GM19452 (cell line): Measurements from ENCODE around the gene TULP4.
"Not testable (repeated sequence)": the region's sequence is repeated elsewhere in the genome, so short reads cannot be mapped to it uniquely, and the experiment has no call there.

ENCODE experiments used
- ATAC-seq: cut with Tn5 transposase; IDR thresholded peaks from one replicate; pipeline ENCODE4 v1.9.1; 2021; ENCODE audit not compliant: unreplicated experiment

Gene TULP4

DNA sequence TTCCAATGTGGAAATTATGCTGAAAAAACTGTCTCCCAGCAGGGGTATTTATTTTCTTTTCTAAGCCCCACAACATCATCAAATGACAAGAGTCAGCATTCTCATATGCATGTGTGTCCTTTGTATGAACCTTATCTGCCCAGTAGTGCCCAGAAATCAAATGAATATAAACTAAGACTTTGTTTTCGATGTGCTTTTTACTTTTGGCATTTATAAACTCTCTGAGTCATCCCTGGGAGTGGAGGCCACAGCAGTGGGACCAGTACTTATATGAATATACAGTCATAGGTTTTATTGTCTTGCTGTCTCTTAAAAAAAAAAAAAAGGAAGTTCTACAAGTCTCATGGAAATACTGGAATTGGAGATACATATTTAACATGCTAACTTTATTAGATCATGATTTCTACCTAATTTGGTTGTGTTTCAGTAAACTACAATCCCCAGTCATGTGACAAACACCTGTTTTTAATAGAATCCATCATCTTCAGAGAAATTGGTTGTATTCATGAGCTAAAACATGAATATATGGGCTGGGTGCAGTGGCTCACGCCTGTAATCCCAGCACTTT, 148.4 kb downstream of the TULP4 start:
- ATAC-seq, result no peak

DNA sequence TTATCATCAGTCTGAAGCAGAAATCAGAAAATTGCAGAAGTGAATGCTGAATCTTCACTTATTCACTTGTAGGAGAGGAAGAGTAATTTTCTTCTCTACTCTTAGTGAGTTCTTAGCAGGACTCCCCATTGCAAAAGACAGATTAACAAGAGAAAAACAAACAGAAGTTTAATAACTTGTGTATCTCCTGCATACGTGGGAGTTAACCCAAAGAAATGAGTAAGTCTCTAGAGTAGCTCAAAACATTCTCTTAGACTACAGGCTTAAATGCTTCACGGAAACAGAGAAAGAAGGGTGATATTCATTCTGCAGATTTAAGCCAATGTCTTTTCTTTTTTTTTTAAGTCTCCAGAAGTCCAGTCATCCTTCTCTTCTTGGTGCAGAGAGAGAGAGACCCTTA, 149.7 kb downstream of the TULP4 start:
- ATAC-seq, result no peak

DNA sequence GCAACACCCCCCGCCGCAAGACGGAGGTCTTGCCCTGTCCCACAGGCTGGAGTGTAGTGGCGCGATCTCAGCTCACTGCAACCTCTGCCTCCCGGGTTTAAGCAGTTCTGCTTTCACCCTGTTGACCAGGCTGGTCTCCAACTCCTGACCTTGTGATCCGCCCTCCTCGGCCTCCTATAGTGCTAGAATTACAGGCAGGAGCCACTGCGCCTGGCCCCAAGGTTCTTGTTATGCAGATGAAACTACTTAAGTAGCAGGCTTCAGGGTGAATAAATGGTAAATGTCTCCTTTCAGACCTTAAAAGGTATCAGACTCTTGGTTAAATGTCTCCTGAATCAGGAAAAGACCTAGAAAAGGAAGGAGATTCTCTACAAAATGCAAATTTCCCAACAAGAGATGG, 152.2 kb downstream of the TULP4 start:
- no peak for ATAC-seq

DNA sequence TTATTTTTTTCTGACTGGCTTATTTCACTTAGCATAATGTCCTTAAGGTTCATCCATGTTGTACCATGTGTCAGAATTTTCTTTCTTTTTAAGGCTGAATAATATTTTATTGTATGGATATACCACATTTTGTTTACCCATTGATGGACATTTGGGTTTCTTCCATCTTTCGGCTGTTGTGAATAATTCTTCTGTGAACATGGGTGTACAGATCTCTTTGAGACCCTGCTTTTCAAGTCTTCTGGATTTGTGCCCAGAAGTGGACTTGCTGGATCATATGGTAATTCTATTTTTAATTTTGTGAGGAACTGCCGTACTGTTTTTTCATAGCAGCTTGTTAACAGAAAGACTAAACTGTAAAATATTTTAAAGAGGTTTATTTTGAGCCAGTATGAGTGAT, 153.0 kb downstream of the TULP4 start:
- ATAC-seq, result no peak

DNA sequence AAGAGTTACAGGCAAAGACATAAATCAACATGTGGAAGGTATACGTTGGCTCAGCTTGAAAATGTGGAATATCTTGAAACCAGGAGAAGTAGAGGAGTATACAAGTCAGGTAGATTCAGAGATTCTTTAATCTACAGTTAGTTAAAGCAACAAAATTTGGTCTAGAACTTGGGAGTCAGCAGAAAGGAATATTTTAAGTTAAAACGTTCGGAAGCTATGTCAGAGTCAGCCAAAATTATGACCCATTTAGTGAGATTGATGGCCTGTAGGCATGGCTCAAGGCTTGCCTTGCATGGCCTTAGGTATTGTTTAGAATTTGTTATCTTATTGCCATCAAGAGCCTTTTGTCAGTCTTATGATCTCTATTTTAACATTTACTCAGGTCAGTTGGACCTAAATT, 153.5 kb downstream of the TULP4 start:
- no peak for ATAC-seq

DNA sequence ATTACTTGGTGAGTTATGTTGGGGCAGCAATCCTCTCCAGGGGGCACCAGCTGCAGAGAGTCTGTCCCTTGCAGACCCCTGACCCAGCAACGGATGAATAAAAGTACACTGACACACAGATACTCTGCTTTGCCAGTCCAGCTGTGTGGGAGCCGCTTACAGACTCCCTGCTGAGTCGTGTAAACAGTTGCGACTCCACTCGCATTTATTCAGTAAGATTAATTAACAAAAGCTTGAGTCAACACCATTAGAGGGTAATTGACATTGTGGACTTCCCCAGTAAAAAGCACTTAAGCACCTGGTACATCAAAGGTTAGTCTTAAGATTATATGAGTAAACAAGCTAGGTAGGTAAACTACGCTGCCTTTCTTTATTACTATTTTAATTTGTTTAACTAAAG, 155.7 kb downstream of the TULP4 start:
- ATAC-seq, result no peak

DNA sequence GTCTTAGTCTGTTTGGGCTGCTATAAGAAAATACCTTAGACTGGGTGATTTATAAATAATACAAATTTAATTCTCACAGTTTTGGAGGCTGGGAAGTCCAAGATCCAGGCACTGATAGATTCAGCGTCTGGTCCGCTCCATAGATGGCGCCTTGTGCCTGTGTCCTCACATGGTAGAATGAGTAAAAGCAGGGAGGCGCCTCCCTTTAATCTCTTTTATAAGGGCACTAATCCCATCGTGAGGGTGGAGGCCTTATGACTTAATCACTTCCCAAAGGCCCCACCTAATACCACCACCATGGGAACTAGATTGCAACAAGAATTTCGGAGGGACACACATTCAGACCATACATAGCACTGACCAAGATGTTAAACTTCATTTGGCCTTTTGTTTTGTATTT, 156.4 kb downstream of the TULP4 start:
- no peak for ATAC-seq

DNA sequence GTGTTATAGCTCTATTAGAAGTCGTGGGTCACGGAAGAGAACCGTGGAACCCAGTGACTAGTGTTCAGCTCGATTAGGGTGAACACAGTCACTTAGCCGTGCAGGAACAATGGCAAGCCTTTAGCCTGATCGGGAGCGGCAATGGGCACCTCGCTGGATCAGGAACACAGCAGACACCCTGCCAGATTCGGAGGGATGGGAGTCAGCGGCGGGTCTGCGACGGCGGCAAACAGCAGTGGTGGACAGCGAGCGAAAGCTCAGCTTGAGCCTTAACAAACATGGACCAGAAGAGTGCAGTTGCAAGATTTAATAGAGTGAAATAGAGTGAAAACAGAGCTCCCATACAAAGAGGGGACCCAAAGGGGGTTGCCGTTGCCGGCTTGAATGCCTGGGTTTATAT, 157.8 kb downstream of the TULP4 start:
- not testable (repeated sequence) for ATAC-seq

DNA sequence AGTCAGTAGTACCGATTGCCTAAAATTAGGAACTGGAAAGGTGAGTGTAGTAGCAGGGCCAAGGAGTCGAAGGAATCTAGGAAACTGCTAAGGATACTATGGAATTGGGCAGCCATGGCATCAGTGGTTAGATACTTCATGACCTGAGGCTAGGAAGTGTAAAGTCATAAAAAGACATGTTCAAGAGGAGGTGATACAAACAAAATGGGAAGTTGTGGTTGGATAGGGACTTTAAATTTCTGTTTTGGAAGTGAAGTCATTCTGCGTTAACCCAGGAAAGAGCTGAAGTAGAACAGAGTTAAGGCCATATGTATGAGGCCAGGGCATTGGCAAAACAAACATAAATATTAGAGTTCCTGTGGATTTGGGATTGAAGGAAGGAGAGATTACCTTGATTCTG, 159.1 kb downstream of the TULP4 start:
- ATAC-seq, result no peak

DNA sequence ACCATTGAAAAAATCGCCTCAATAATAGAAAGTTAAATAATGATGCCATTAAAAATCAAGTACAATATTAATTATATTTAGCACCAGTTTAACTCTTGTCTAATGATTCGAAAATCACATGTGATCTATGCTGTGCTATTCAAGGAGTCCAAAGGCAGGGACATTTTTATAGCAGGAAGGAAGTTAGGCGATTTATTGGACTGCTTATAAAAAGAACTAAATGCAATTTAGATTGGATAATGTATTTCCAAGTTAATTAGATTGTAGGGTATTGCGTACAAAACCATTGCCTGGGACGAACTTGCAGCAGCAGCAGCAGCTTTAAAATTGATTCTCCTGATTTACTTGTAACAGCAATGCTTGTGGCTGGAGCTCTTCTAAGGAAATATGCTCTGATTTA, 160.2 kb downstream of the TULP4 start:
- ATAC-seq, result no peak

DNA sequence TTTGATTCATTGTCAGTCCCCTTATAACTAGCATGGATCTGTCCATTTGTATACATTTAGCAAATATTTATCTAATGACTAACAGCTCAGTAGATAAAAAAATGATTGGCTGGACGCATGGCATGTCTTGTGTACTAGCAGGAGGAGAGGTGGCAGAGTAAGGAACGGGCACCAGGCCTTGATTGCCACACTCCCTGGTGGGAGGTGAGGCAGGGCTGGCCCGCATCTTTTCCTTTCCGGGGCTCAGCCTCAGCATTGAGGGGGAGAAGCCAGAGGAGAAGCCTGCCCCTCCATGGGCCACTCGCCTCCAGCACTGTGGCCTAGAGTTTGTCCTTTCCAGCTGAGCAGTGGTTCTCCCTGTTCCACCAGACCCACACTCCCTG, 162.7 kb downstream of the TULP4 start:
- no peak for ATAC-seq

DNA sequence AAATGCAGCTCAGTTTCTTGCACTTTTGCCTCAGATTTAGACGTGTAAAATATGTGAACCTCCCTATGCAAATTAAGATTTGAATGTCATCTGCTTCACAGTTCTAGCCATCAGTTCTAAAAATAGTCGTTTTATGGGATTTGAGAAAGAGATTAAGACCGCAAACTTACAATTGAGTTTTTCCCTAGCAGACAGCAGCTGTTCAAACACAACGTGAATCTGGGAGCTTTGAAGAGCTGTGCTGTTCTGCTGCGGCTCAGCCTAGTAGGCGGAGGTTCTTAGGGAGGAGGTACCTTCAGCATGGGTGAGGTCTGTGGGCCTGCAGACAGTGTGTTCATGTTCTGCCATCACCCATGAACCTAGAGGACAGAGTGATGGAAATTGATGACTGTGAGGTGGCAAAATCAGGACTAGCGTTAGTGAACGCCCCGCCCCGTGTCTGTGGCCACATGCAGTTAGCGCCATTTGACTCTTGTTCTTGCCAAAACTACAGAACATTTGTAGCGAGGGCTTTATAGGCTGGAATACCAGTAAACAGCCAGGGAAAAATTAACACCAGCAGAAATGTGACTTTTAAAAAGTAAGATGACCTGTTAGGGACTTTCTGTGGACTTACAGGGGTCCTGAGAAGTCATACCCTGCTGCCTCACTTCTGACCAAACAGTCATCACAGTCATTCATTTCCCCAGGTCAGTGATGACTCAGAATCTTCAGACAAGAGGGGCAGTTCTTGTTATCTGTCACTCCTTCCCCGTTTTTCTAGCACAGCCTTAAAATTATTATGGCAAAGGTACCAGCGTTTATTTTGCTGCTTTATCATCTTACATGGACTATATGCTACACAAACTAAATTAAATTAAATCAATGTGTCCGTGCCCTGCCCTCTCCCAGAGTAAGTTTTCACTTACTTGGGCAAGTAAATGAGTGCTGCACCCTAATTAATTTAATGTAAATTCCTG, 163.4 kb downstream of the TULP4 start:
- ATAC-seq, result peak; percentile 85

DNA sequence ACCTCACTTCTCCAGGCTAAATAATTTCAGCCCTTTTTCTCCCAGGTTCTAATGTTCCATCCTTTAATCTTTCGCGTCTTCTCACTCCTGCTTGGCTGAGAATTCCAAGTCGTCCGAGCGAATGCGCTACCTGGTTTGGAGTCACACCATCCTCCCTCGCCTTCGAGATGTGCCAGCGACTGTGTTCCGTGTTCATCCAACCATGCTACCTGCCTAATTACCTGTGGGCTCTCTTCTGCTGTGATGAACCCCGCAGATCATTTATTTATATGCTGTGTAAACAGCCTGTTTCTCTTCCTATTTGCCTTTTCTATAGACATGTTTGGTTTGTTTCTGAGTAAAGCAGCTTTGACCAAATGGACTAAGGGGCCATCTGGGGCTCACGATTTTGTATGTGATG, 164.1 kb downstream of the TULP4 start:
- peak; percentile 3 for ATAC-seq

DNA sequence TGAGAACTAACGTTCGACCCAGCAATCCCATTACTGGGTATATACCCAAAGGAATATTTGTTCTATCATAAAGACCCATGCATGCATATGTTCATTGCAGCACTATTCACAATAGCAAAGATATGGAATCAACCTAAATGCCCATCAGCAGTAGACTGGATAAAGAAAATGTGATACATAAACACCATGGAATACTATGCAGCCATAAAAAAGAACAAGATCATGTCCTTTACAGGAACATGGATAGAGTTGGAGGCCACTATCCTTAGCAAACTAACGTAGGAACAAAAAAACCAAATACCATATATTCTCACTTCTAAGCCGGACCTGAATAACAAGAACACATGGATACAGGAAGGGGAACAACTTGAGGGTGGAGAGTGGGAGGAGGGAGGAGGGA, 165.5 kb downstream of the TULP4 start:
- not testable (repeated sequence) for ATAC-seq

DNA sequence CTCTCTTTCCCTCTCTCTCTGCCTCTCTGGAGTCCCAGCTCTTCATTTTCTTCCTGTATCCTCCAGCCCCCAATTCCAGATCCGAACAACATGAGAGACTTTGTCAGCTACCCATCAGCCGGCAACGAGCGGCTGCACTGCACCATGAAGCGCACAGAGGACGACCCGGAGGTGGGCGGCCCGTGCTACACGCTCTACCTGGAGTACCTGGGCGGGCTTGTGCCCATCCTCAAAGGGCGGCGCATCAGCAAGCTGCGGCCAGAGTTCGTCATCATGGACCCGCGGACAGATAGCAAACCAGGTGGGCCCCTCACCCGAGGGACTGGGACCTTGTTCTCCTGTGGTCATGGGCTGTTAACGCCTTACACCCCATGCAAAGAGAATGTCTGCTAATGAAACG, 168.7 kb downstream of the TULP4 start:
- no peak for ATAC-seq

DNA sequence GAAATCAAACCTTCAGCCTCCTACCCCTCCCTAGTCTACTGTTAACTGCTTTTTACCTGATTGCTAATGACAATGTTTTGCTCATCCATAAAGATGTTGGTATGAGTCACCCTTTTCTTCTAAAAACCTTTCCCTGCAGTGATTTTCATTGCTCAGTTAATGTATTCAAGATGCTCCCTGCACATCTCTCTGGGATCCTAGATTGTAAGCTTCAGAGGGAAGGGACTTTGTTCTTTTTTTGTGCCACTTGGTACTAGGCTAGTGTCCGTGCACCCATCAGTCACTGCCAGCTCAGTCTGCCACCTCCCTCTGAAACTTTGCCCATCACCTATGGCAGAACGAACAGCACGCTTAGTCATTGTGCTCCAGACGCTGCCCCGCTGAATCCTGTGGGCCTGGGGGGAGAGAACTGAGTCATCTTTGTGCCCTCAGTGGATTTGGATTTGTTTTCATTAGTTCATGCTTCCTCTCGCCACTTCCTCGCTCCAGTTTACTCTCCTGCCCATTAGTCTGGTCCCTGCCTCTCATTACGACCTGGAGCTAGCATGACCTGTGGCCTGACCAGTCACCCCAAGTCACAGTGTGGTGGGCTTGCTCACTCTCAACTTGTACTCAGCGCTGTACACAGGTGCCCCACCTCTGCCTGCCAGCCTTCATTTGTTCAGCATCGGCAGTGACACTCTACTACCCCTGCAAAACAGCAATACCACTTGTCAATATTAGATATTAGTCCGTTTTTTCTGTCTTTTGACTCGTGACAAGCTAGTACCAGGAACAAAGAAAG, 169.6 kb downstream of the TULP4 start:
- no peak for ATAC-seq

DNA sequence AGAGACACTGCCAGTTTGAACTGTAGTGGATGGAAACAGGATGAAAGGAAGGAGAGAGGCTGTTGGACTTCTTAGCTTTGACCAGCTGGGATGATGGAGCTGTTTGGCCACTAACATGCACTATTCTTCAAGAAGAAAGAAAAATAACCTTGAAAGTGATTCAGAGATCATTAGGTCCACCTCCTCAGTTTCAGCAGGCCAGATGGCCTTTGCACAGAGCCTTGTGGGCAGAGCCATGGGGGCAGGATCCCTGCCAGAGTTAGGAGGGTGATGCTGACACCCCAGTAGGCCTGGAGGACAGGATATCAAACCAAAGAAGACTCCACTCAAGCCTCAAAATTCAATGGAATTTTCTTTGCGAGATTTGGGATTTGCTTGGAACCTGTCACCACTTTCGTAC, 173.2 kb downstream of the TULP4 start:
- no peak for ATAC-seq

DNA sequence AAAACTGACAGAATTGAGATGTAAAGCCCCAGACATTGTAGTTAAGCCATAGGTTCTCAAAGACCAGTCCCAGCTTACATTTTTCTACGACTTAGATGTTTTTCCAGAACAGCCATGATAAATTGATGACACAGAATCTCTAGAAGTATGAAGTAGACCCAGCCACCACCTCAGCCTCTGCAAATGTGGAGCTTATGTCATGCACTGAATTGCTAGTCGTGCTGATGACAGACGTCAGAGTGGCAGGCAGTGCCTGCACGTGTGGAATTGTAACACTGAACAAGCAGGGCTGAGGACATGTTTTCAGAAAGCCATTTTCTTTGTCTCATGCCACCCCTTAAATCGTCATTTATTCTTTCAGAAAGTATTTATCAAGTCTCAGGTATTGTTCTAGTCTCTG, 175.2 kb downstream of the TULP4 start:
- ATAC-seq, result no peak

DNA sequence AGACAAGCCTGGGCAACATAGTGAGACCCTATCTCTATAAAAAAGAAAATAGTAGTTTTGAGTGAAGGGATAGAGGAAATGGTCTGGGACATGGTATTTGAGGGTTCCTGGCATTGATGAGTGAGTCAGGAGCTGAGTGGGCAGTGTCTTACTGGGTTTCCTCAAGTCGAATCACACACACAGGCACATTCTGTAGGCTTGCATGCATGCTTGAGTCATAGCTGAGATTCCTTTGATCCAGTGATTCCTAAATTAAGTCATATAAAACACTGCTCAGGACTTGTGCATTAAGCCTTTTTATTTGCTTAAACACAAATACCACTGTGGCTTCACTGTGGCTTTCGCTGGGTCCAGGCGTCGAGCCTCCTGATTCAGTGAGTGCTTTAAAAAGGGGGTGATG, 175.8 kb downstream of the TULP4 start:
- ATAC-seq, result no peak

DNA sequence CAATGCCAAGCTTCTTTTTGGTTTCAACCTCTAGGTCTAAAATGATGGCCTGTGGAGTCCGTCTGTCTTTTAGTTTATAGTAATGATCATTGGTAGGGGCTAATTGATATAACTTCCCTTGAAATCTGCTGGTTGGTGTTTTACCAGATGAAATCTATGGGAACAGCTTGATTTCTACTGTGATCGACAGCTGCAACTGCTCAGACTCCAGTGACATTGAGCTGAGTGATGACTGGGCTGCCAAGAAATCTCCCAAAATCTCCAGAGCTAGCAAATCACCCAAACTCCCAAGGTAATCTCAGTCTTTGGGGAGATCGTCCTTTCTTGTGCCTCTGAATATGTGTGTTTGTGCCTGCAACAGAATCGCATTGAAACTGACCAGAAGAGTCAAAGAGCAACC, 177.2 kb downstream of the TULP4 start:
- no peak for ATAC-seq

DNA sequence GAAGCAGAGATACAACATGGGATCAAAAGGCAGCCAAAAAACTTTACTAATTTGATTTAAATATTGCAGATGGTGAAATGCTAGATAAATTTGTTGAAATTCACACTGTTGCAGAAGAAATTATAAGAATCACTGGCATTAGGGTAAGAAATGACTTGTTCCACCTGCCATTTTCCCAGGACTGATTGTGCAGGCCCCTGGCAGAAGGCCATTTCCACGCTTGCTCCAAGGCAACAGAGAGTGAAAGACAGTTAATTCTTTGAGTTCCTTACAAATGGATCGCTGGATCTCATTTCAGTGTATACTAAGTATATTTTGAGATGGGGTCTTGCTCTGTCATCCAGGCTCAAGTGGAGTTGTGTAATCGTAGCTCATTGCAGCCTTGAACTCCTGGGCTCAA, 180.6 kb downstream of the TULP4 start:
- no peak for ATAC-seq

DNA sequence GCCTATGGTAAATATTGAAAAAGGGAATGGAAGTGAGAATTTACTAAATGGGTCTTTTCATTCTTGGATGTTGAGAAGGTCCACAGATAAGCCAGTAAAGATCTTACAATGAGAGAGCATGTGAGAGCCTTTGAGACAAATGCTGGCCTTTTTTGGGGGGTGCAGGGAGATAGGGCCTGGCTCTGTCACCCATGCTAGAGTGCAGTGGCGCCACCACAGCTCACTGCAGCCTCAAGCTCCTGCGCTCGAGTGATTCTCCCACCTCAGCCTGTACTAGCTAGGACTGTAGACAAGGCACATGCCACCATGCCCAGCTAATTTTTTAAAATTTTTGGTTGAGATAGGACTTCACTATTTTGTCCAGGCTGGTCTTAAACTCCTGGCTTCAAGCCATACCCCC, 184.4 kb downstream of the TULP4 start:
- no peak for ATAC-seq
